ENCODE data around the gene RTKN2.
"Not testable (repeated sequence)": the region's sequence is repeated elsewhere in the genome, so short reads cannot be mapped to it uniquely, and the experiment has no call there.

The RTKN2 gene

GRCh38 chr10:62280392-62280791 lies 11.7 kb upstream of the RTKN2 start:
- not testable (repeated sequence) for H3K9ac ChIP-seq (ENCODE audit: low read depth, low read length); H3K9me3 ChIP-seq (ENCODE audit: control insufficient read depth, insufficient read depth, low read length); H3K4me1 ChIP-seq (ENCODE audit: control insufficient read depth, insufficient read depth, low read length); H3K4me3 ChIP-seq (ENCODE audit: low read depth, low read length); H3K27me3 ChIP-seq (ENCODE audit: control insufficient read depth, insufficient read depth, low read length); H3K36me3 ChIP-seq (ENCODE audit: control insufficient read depth, insufficient read depth, low read length)

DNA sequence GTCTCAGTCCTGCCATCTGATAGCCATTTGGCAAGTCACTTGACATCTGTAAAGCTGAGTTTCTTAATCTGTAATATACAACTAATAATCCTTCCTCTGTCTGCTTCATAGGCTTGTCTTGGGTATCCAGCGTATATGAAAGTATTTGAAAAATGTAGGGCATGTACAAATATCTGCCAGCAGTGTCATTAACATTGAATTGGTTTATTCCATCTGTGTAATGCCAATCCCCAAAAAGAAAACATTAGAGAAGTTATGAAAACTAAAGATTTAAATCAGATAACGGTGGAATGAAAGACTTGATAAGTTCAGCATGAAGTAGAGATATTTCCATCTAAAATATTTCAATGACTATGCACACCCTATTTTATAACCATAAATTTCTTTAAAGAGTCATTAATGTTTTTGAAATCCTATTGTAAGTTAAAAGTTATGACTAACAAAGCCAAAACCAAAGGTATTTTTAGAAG lies 9.8 kb upstream of the RTKN2 start:
- Histone ChIP-seq H3K9me3 (ENCODE audit: control insufficient read depth, insufficient read depth, low read length) (no peaks in the 10 kb centered on the region), H3K9ac (ENCODE audit: low read depth, low read length) (no peak overlapping the region), H3K4me3 (ENCODE audit: low read depth, low read length) (no peak overlapping the region), H3K36me3 (ENCODE audit: control insufficient read depth, insufficient read depth, low read length) (no peaks in the 10 kb centered on the region), H3K27me3 (ENCODE audit: control insufficient read depth, insufficient read depth, low read length) (no peaks in the 10 kb centered on the region), H3K4me1 (ENCODE audit: control insufficient read depth, insufficient read depth, low read length) (no peaks in the 10 kb centered on the region)

- H3K36me3 ChIP-seq (ENCODE audit: control insufficient read depth, insufficient read depth, low read length) = no peaks in the 10 kb centered on the region
- H3K4me3 ChIP-seq (ENCODE audit: low read depth, low read length) = no peak overlapping the region
- no peak overlapping the region for H3K9ac ChIP-seq (ENCODE audit: low read depth, low read length)
- no peaks in the 10 kb centered on the region for H3K4me1 ChIP-seq (ENCODE audit: control insufficient read depth, insufficient read depth, low read length)
- no peaks in the 10 kb centered on the region for H3K9me3 ChIP-seq (ENCODE audit: control insufficient read depth, insufficient read depth, low read length)
- no peaks in the 10 kb centered on the region for H3K27me3 ChIP-seq (ENCODE audit: control insufficient read depth, insufficient read depth, low read length)
Measured at GRCh38 chr10:62277971-62278370, 9.3 kb upstream of the RTKN2 start.

- Histone ChIP-seq H3K9me3 (ENCODE audit: control insufficient read depth, insufficient read depth, low read length) (no peaks in the 10 kb centered on the region), H3K4me3 (ENCODE audit: low read depth, low read length) (no peak overlapping the region), H3K4me1 (ENCODE audit: control insufficient read depth, insufficient read depth, low read length) (peaks cover 11% of the 10 kb centered on the region), H3K9ac (ENCODE audit: low read depth, low read length) (no peak overlapping the region), H3K27me3 (ENCODE audit: control insufficient read depth, insufficient read depth, low read length) (peaks cover 15% of the 10 kb centered on the region), H3K36me3 (ENCODE audit: control insufficient read depth, insufficient read depth, low read length) (no peaks in the 10 kb centered on the region)
Measured at GRCh38 chr10:62270020-62270419, 1.4 kb upstream of the RTKN2 start.

- Histone ChIP-seq H3K27me3 (ENCODE audit: control insufficient read depth, insufficient read depth, low read length) (peaks cover 15% of the 10 kb centered on the region), H3K4me3 (ENCODE audit: low read depth, low read length) (peak overlapping the region; percentile 74), H3K9me3 (ENCODE audit: control insufficient read depth, insufficient read depth, low read length) (no peaks in the 10 kb centered on the region), H3K9ac (ENCODE audit: low read depth, low read length) (peak overlapping the region; percentile 81), H3K36me3 (ENCODE audit: control insufficient read depth, insufficient read depth, low read length) (no peaks in the 10 kb centered on the region), H3K4me1 (ENCODE audit: control insufficient read depth, insufficient read depth, low read length) (peaks cover 11% of the 10 kb centered on the region)
Measured at GRCh38 chr10:62268027-62268398, 631 bp downstream of the RTKN2 start.

DNA sequence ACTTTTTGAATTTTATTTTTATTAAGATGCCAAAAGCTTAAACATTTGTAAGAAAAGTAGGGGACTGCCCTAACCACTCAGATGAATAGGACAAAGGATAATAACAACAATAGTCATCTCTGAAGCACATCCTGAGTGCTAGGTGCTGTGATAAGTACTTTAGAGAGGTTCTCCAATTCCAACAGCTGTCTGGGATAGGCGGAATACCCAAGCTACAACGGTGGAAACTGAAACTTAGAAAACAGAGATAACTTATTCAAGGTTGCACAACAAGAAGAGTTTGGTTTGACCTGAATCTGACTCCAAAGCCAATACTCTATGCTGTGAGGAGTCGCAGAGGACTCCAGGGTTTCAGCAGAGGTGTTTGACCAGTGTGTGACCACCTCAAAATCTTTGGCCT lies 2.0 kb downstream of the RTKN2 start:
- no peaks in the 10 kb centered on the region for H3K9me3 ChIP-seq (ENCODE audit: control insufficient read depth, insufficient read depth, low read length)
- H3K9ac ChIP-seq (ENCODE audit: low read depth, low read length) = no peak overlapping the region
- H3K4me3 ChIP-seq (ENCODE audit: low read depth, low read length) = no peak overlapping the region
- H3K36me3 ChIP-seq (ENCODE audit: control insufficient read depth, insufficient read depth, low read length) = no peaks in the 10 kb centered on the region
- peaks cover 15% of the 10 kb centered on the region for H3K27me3 ChIP-seq (ENCODE audit: control insufficient read depth, insufficient read depth, low read length)
- peaks cover 11% of the 10 kb centered on the region for H3K4me1 ChIP-seq (ENCODE audit: control insufficient read depth, insufficient read depth, low read length)

DNA sequence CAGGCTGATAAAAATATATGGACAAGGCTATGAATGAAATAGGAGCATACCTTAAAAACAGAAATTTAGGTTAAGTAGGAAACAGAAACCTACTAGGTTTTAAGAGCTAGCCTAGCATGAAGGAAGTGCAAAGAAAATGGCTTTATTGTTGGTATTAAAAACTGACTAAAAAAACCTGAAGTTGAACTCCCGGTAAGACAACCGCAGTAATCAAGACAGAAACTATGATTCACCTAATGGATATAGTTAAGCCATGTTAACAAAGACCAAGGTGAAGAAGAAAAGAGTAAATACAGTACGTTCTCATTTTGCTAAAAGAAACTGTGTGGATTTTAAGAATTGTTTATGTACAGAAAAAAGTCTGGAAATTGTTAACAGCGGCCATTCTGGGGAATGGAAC lies 2.5 kb downstream of the RTKN2 start:
- H3K9ac ChIP-seq (ENCODE audit: low read depth, low read length) = no peak overlapping the region
- H3K27me3 ChIP-seq (ENCODE audit: control insufficient read depth, insufficient read depth, low read length) = peaks cover 15% of the 10 kb centered on the region
- peaks cover 11% of the 10 kb centered on the region for H3K4me1 ChIP-seq (ENCODE audit: control insufficient read depth, insufficient read depth, low read length)
- H3K36me3 ChIP-seq (ENCODE audit: control insufficient read depth, insufficient read depth, low read length) = no peaks in the 10 kb centered on the region
- no peak overlapping the region for H3K4me3 ChIP-seq (ENCODE audit: low read depth, low read length)
- H3K9me3 ChIP-seq (ENCODE audit: control insufficient read depth, insufficient read depth, low read length) = no peaks in the 10 kb centered on the region

DNA sequence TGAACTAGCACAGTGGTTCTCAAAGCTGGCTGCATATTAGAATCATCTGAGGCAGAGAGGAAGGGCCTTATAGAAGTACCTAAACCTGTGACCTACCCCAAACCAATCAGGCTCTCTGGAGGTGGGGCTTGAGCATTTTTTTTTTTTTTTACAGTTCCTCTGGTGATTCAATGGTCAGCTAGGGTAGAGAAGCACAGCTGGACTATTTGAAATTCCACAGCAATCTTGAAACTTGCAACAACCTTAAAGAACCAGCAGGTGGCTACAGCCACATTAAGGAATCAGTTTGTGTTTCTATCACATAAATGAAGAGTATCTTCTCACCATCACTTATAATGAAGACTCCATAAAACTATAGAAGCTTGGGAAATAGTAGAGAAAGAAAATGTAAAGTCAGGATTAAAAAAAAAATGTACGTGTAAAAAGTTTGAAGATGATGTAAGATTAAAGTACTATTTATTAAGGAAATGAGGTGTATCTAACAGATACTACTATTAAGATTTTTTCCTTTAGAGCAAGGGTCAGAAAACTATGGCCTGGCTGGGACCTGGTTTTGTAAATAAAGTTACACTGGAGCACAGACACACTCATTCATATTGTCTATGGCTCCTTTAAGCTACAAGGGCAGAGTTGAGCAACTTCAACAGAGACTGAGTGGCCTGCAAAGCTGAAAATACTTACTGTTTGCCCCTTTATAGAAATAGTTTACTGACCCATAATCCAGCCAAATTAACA lies 3.8 kb downstream of the RTKN2 start:
- Histone ChIP-seq H3K9me3 (ENCODE audit: control insufficient read depth, insufficient read depth, low read length) (no peaks in the 10 kb centered on the region), H3K4me3 (ENCODE audit: low read depth, low read length) (no peak overlapping the region), H3K27me3 (ENCODE audit: control insufficient read depth, insufficient read depth, low read length) (peaks cover 8% of the 10 kb centered on the region), H3K9ac (ENCODE audit: low read depth, low read length) (no peak overlapping the region), H3K4me1 (ENCODE audit: control insufficient read depth, insufficient read depth, low read length) (peaks cover 11% of the 10 kb centered on the region), H3K36me3 (ENCODE audit: control insufficient read depth, insufficient read depth, low read length) (no peaks in the 10 kb centered on the region)

- H3K9me3 ChIP-seq (ENCODE audit: control insufficient read depth, insufficient read depth, low read length) = no peaks in the 10 kb centered on the region
- H3K27me3 ChIP-seq (ENCODE audit: control insufficient read depth, insufficient read depth, low read length) = peaks cover 1% of the 10 kb centered on the region
- no peak overlapping the region for H3K9ac ChIP-seq (ENCODE audit: low read depth, low read length)
- peaks cover 9% of the 10 kb centered on the region for H3K4me1 ChIP-seq (ENCODE audit: control insufficient read depth, insufficient read depth, low read length)
- no peak overlapping the region for H3K4me3 ChIP-seq (ENCODE audit: low read depth, low read length)
- no peaks in the 10 kb centered on the region for H3K36me3 ChIP-seq (ENCODE audit: control insufficient read depth, insufficient read depth, low read length)
Measured at GRCh38 chr10:62264126-62264525, 4.5 kb downstream of the RTKN2 start.

DNA sequence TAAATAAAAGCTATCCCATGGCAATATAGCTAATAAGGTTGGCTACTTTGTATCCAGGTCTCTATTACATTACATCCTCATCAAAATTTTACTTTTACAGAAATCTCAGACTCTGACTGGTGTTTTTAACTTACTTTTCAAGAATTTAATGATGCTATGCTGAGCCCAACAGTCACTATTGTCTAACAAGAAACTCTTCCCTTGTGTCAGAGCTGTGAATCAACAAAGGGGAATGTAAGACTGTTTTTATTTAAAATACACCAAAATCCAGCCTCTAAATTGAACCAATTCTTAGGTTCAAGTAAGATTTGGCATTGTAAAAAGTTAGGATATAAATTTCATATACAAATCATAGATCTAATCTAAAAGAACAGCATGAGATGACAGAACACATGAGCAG lies 7.0 kb downstream of the RTKN2 start:
- Histone ChIP-seq H3K4me3 (ENCODE audit: low read depth, low read length) (no peak overlapping the region), H3K9ac (ENCODE audit: low read depth, low read length) (no peak overlapping the region), H3K27me3 (ENCODE audit: control insufficient read depth, insufficient read depth, low read length) (no peaks in the 10 kb centered on the region), H3K9me3 (ENCODE audit: control insufficient read depth, insufficient read depth, low read length) (no peaks in the 10 kb centered on the region), H3K36me3 (ENCODE audit: control insufficient read depth, insufficient read depth, low read length) (no peaks in the 10 kb centered on the region), H3K4me1 (ENCODE audit: control insufficient read depth, insufficient read depth, low read length) (no peaks in the 10 kb centered on the region)

DNA sequence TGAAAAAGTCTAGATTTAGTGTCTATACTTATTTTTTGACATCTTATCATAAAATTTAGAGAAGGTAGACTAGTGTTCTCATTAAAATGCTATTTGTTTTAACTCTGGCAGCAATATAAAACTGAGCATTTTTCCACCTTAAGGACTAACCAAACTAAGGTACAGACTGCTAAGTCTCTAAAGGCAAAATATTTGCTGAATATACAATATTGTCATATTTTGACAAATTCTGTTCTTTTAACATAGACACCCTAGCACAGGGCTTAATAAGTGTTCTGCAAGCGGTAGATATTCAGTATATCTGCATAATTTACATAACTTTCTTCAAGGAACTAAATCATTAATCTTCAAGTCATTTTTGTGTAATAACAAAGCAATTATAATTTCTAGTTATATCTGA lies 8.6 kb downstream of the RTKN2 start:
- H3K4me1 ChIP-seq (ENCODE audit: control insufficient read depth, insufficient read depth, low read length) = no peaks in the 10 kb centered on the region
- no peaks in the 10 kb centered on the region for H3K36me3 ChIP-seq (ENCODE audit: control insufficient read depth, insufficient read depth, low read length)
- H3K9ac ChIP-seq (ENCODE audit: low read depth, low read length) = no peak overlapping the region
- H3K9me3 ChIP-seq (ENCODE audit: control insufficient read depth, insufficient read depth, low read length) = no peaks in the 10 kb centered on the region
- H3K4me3 ChIP-seq (ENCODE audit: low read depth, low read length) = no peak overlapping the region
- H3K27me3 ChIP-seq (ENCODE audit: control insufficient read depth, insufficient read depth, low read length) = no peaks in the 10 kb centered on the region

- H3K27me3 ChIP-seq (ENCODE audit: control insufficient read depth, insufficient read depth, low read length) = no peaks in the 10 kb centered on the region
- no peak overlapping the region for H3K4me3 ChIP-seq (ENCODE audit: low read depth, low read length)
- no peak overlapping the region for H3K9ac ChIP-seq (ENCODE audit: low read depth, low read length)
- H3K4me1 ChIP-seq (ENCODE audit: control insufficient read depth, insufficient read depth, low read length) = no peaks in the 10 kb centered on the region
- no peaks in the 10 kb centered on the region for H3K9me3 ChIP-seq (ENCODE audit: control insufficient read depth, insufficient read depth, low read length)
- no peaks in the 10 kb centered on the region for H3K36me3 ChIP-seq (ENCODE audit: control insufficient read depth, insufficient read depth, low read length)
Measured at GRCh38 chr10:62259456-62259855, 9.2 kb downstream of the RTKN2 start.
